PC-3 (cell line): ENCODE data around the gene CAMSAP1. TPM values are rescaled to one million over a fixed set of nuclear protein-coding genes. Genes with fewer than 3 reads are reported as not detected.

Experiments used
- ATAC-seq: fragments of 200-7000 bp; cut with Tn5 transposase; 2 replicates; pipeline ENCODE4 v1.9.1; 2020; ENCODE audit warnings: mild to moderate bottlenecking, moderate library complexity
- BruUV-seq: library from RNA; stranded (reverse); fragments of 400-500 nt; replicated peaks from 2 replicates; lab custom pipeline; 2021; lab: Mats Ljungman, UMichigan
- CTCF ChIA-PET: fragments of 300-600 bp; sonication (Branson Sonifier 250); formaldehyde crosslinking; loops from one replicate; lab custom pipeline; 2022; ENCODE audit warnings: antibody characterized with exemption; lab: Charles Lee
- POLR2A ChIA-PET: fragments of 300-600 bp; sonication (Branson Sonifier 250); formaldehyde crosslinking; loops from one replicate; lab custom pipeline; 2022; ENCODE audit warnings: antibody characterized with exemption; ENCODE audit not compliant: unreplicated experiment; lab: Charles Lee
- DNase-seq: peaks from one replicate; pipeline ENCODE4 v3.0.0-alpha.2; 2015
- H2AFZ ChIP-seq: fragments of 300-600 bp; sonication (generic); 2 replicates; pipeline ENCODE4 v1.6.0; 2016; ENCODE audit warnings: antibody characterized with exemption, low read length
- H3F3A ChIP-seq: fragments of 300-600 bp; sonication (generic); one replicate; pipeline ENCODE4 v1.6.0; 2017; ENCODE audit warnings: antibody characterized with exemption, low read length, control low read depth, mild to moderate bottlenecking; ENCODE audit not compliant: unreplicated experiment
- H3K27ac ChIP-seq: fragments of 300-600 bp; sonication (generic); 2 replicates; pipeline ENCODE4 v1.5.1; 2016; ENCODE audit warnings: mild to moderate bottlenecking, low read length
- H3K27me3 ChIP-seq: fragments of 300-600 bp; sonication (generic); 2 replicates; pipeline ENCODE4 v1.6.1; 2016; ENCODE audit warnings: low read length, mixed read lengths
- H3K36me3 ChIP-seq: fragments of 300-600 bp; sonication (generic); 2 replicates; pipeline ENCODE4 v1.6.1; 2016; ENCODE audit warnings: low read depth, mixed run types, low read length, mixed read lengths
- H3K4me1 ChIP-seq: fragments of 300-600 bp; sonication (generic); 2 replicates; pipeline ENCODE4 v1.5.1; 2016; ENCODE audit warnings: low read length; ENCODE audit not compliant: insufficient read depth
- H3K4me2 ChIP-seq: fragments of 300-600 bp; sonication (generic); 2 replicates; pipeline ENCODE4 v1.6.0; 2016; ENCODE audit warnings: low read length
- H3K4me3 ChIP-seq: fragments of 300-600 bp; sonication (generic); 2 replicates; pipeline ENCODE4 v1.5.1; 2016; ENCODE audit warnings: mild to moderate bottlenecking, low read length, mixed read lengths
- H3K79me2 ChIP-seq: fragments of 300-600 bp; sonication (generic); 2 replicates; pipeline ENCODE4 v1.6.1; 2017; ENCODE audit warnings: low read length, mixed read lengths
- H3K9ac ChIP-seq: fragments of 300-600 bp; sonication (generic); 2 replicates; pipeline ENCODE4 v1.6.0; 2016; ENCODE audit warnings: mild to moderate bottlenecking, low read length
- H3K9me2 ChIP-seq: fragments of 300-600 bp; sonication (generic); replicated peaks from 2 replicates; pipeline ENCODE4 v1.6.1; 2016; ENCODE audit warnings: mixed run types, low read length, mixed read lengths
- H3K9me3 ChIP-seq: fragments of 300-600 bp; sonication (generic); 2 replicates; pipeline ENCODE4 v1.6.1; 2016; ENCODE audit warnings: low read length, mixed read lengths
- H4K20me1 ChIP-seq: fragments of 300-600 bp; sonication (generic); 2 replicates; pipeline ENCODE4 v1.6.1; 2016; ENCODE audit warnings: low read length, mixed read lengths
- CTCF ChIP-seq: fragments of 300-600 bp; sonication (generic); conservative IDR thresholded peaks from 2 replicates; pipeline ENCODE4 v1.5.1; 2017; ENCODE audit warnings: antibody characterized with exemption, low read depth, mild to moderate bottlenecking, low read length
- EZH2 ChIP-seq: fragments of 300-600 bp; sonication (generic); IDR thresholded peaks from one replicate; pipeline ENCODE4 v1.6.1; 2017; ENCODE audit warnings: antibody characterized with exemption, mild to moderate bottlenecking, low read length; ENCODE audit not compliant: unreplicated experiment
- EZH2phosphoT487 ChIP-seq: fragments of 300-600 bp; sonication (generic); IDR thresholded peaks from 2 replicates; pipeline ENCODE4 v1.6.1; 2018; ENCODE audit warnings: mild to moderate bottlenecking, antibody characterized with exemption, low read length, borderline replicate concordance
- intact Hi-C: fragments of 100-400 bp; cut with micrococcal nuclease; formaldehyde crosslinking; loops from 2 replicates; pipeline ENCODE4 v1.9.0; 2023
- total RNA-seq: library from RNA; depleted of rRNA; stranded (reverse); fragments of >200 nt; gene quantifications from 2 replicates; pipeline ENCODE4 v1.2.3, GENCODE V29; 2014

Gene CAMSAP1
- total RNA-seq, 1 experiment from 2014 or later = 16.4 TPM

- CTCF ChIA-PET = no interaction called here
- ATAC-seq = no peak
- H3K4me1 ChIP-seq = no peaks in the 10 kb centered on the region
- H2AFZ ChIP-seq = no peak overlapping the region
- H3K27me3 ChIP-seq = no peaks in the 10 kb centered on the region
- intact Hi-C loops = no loop called here
- H3K9ac ChIP-seq = no peak overlapping the region
- H3K9me3 ChIP-seq = no peaks in the 10 kb centered on the region
- H3K79me2 ChIP-seq = peaks cover 99% of the 10 kb centered on the region
- no peak for DNase-seq
- H3F3A ChIP-seq = no peaks in the 10 kb centered on the region
- H3K9me2 ChIP-seq = no peaks in the 10 kb centered on the region
- TF ChIP-seq CTCF = no peak
- no peak for TF ChIP-seq EZH2phosphoT487
- TF ChIP-seq EZH2 = no peak
- no peak overlapping the region for H3K27ac ChIP-seq
- no peak overlapping the region for H3K4me2 ChIP-seq
- BruUV-seq = no TSS peak
- H3K36me3 ChIP-seq = no peaks in the 10 kb centered on the region
- H4K20me1 ChIP-seq = peaks cover 37% of the 10 kb centered on the region; the same call in 1 of the 2 replicates
- POLR2A ChIA-PET = no interaction called here
- no peak overlapping the region for H3K4me3 ChIP-seq
Measured at GRCh38 chr9:135891027-135891631, 16.2 kb downstream of the CAMSAP1 start.

- H3K27ac ChIP-seq = no peak overlapping the region
- no TSS peak for BruUV-seq
- ATAC-seq = no peak
Measured at GRCh38 chr9:135890190-135891026, 16.9 kb downstream of the CAMSAP1 start.

More at GRCh38 chr9:135890190-135891026, 16.9 kb downstream of the CAMSAP1 start:
- no peak for TF ChIP-seq CTCF
- no peak for TF ChIP-seq EZH2phosphoT487
- peaks cover 44% of the 10 kb centered on the region; the same call in 1 of the 2 replicates for H4K20me1 ChIP-seq
- H3K9me2 ChIP-seq = no peaks in the 10 kb centered on the region
- intact Hi-C loops = no loop called here
- H3K4me1 ChIP-seq = peaks cover 3% of the 10 kb centered on the region
- peaks cover 99% of the 10 kb centered on the region for H3K79me2 ChIP-seq
- no peak overlapping the region for H2AFZ ChIP-seq
- no peak overlapping the region for H3K4me2 ChIP-seq
- DNase-seq = no peak
- CTCF ChIA-PET = no interaction called here
- H3K9me3 ChIP-seq = no peaks in the 10 kb centered on the region
- no peaks in the 10 kb centered on the region for H3K27me3 ChIP-seq
- POLR2A ChIA-PET = no interaction called here
- no peak overlapping the region for H3K9ac ChIP-seq
- H3K4me3 ChIP-seq = no peak overlapping the region
- H3K36me3 ChIP-seq = no peaks in the 10 kb centered on the region
- no peaks in the 10 kb centered on the region for H3F3A ChIP-seq
